H1 (cell line): ENCODE results near the gene DEAF1. TPM values are rescaled to one million over a fixed set of nuclear protein-coding genes. Genes with fewer than 3 reads are reported as not detected.
A peak's percentile ranks its signal among the peaks of the same experiment; 100 is the strongest.

Experiments
- CTCF ChIA-PET: fragments of 300-600 bp; sonication (Branson Sonifier 250); formaldehyde crosslinking; loops from one replicate; lab custom pipeline; 2021; ENCODE audit not compliant: partially characterized antibody; lab: Charles Lee
- POLR2A ChIA-PET: fragments of 300-600 bp; sonication (Branson Sonifier 250); formaldehyde crosslinking; loops from one replicate; lab custom pipeline; 2021; ENCODE audit warnings: inconsistent platforms; ENCODE audit not compliant: partially characterized antibody; lab: Charles Lee
- DNase-seq, 2 experiments: peaks; one replicate each; pipeline versions ENCODE4 v3.0.0 to v3.0.0-alpha.2; 2010 to 2022; ENCODE audit warnings: low spot score in 2 of 2, low read depth in 1 of 2, mixed read lengths in 1 of 2
- FAIRE-seq: peaks from 2 replicates; lab custom pipeline; 2011; peaks lifted over from hg19 to GRCh38; lab: Jason Lieb, UNC
- H2AFZ ChIP-seq: 2 replicates; pipeline ENCODE4 v1.8.1; 2012; ENCODE audit warnings: low read length, inconsistent platforms
- H2AK5ac ChIP-seq: 2 replicates; pipeline ENCODE4 v1.6.1; 2013; ENCODE audit warnings: low read depth, low read length
- H2BK120ac ChIP-seq: replicated peaks from 2 replicates; pipeline ENCODE3; 2013; ENCODE audit warnings: low read depth, low read length, inconsistent platforms
- H2BK12ac ChIP-seq: 2 replicates; pipeline ENCODE4 v1.6.1; 2013; ENCODE audit warnings: low read depth, low read length
- H2BK15ac ChIP-seq: 2 replicates; pipeline ENCODE4 v1.6.1; 2013; ENCODE audit warnings: low read length
- H2BK20ac ChIP-seq: 2 replicates; pipeline ENCODE4 v1.6.1; 2013; ENCODE audit warnings: low read length
- H2BK5ac ChIP-seq: 2 replicates; pipeline ENCODE4 v1.6.1; 2013; ENCODE audit warnings: low read depth, low read length
- H3K14ac ChIP-seq: 2 replicates; pipeline ENCODE4 v1.6.1; 2013; ENCODE audit warnings: inconsistent platforms; ENCODE audit not compliant: insufficient read length
- H3K18ac ChIP-seq: 2 replicates; pipeline ENCODE4 v1.6.1; 2013; ENCODE audit warnings: low read length; ENCODE audit errors: extremely low read depth
- H3K23ac ChIP-seq: 2 replicates; pipeline ENCODE4 v1.6.1; 2013; ENCODE audit warnings: inconsistent platforms; ENCODE audit not compliant: insufficient read length
- H3K23me2 ChIP-seq: 2 replicates; pipeline ENCODE4 v1.6.1; 2013; ENCODE audit warnings: low read depth, low read length
- H3K27ac ChIP-seq: 2 replicates; pipeline ENCODE4 v1.6.1; 2011; ENCODE audit warnings: low read depth, low read length, inconsistent platforms
- H3K27me3 ChIP-seq, 4 experiments: replicated peaks in 1 of 4; 1 replicate in 1 of 4; 2 replicates in 3 of 4; pipeline versions ENCODE4 v1.6.1 to v1.8.1; 2011 to 2013; ENCODE audit warnings: low read length in 3 of 4, mild to moderate bottlenecking in 3 of 4, inconsistent platforms in 2 of 4, mixed read lengths in 2 of 4, moderate library complexity in 1 of 4; ENCODE audit not compliant: control insufficient read depth in 3 of 4, insufficient read depth in 3 of 4; ENCODE audit errors: extremely low read depth in 1 of 4
- H3K36me3 ChIP-seq, 4 experiments: 2 replicates each; pipeline versions ENCODE4 v1.6.1 to v1.8.1; 2011 to 2013; ENCODE audit warnings: mild to moderate bottlenecking in 4 of 4, low read length in 3 of 4, moderate library complexity in 2 of 4, control low read depth in 1 of 4, inconsistent platforms in 1 of 4; ENCODE audit not compliant: insufficient read depth in 4 of 4, control insufficient read depth in 2 of 4
- H3K4ac ChIP-seq: replicated peaks from 2 replicates; pipeline ENCODE3; 2013; ENCODE audit warnings: low read length, low read depth, mixed read lengths, inconsistent platforms; ENCODE audit not compliant: insufficient read length
- H3K4me1 ChIP-seq, 4 experiments: replicated peaks in 1 of 4; 1 replicate in 1 of 4; 2 replicates in 3 of 4; pipeline versions ENCODE4 v1.6.1 to v1.8.1; 2011 to 2013; ENCODE audit warnings: low read length in 3 of 4, inconsistent platforms in 2 of 4, mixed read lengths in 1 of 4; ENCODE audit not compliant: insufficient read depth in 4 of 4, control insufficient read depth in 3 of 4
- H3K4me2 ChIP-seq, 2 experiments: 2 replicates each; pipeline versions ENCODE4 v1.6.1 to v1.8.1; 2011 to 2013; ENCODE audit warnings: low read depth in 2 of 2, low read length in 2 of 2, control low read depth in 1 of 2, inconsistent platforms in 1 of 2, mild to moderate bottlenecking in 1 of 2; ENCODE audit not compliant: insufficient read depth in 1 of 2
- H3K4me3 ChIP-seq, 4 experiments: fragments of 200-600, 300-600 bp in 1 of 4; sonication (generic), shearing (Covaris generic), sonication (Bioruptor Twin) in 1 of 4; 2 replicates each; pipeline versions ENCODE4 v1.5.1 to v1.8.1; 2011 to 2016; ENCODE audit warnings: low read length in 4 of 4, low read depth in 3 of 4, control low read depth in 2 of 4, inconsistent platforms in 2 of 4, mild to moderate bottlenecking in 2 of 4, mixed read lengths in 1 of 4, moderate library complexity in 1 of 4; ENCODE audit not compliant: insufficient read depth in 2 of 4; ENCODE audit errors: extremely low read depth in 1 of 4
- H3K56ac ChIP-seq: replicated peaks from 2 replicates; pipeline ENCODE3; 2013; ENCODE audit warnings: low read depth, mild to moderate bottlenecking, mixed read lengths, low read length, inconsistent platforms; ENCODE audit not compliant: insufficient read length
- H3K79me1 ChIP-seq: 2 replicates; pipeline ENCODE4 v1.6.1; 2013; ENCODE audit warnings: low read depth, low read length, control low read depth
- H3K79me2 ChIP-seq, 2 experiments: 2 replicates each; pipeline versions ENCODE4 v1.6.1 to v1.8.1; 2012 to 2013; ENCODE audit warnings: low read length in 2 of 2, mild to moderate bottlenecking in 2 of 2, inconsistent platforms in 1 of 2; ENCODE audit not compliant: insufficient read depth in 2 of 2, control insufficient read depth in 1 of 2
- H3K9ac ChIP-seq, 4 experiments: replicated peaks in 1 of 4; 1 replicate in 1 of 4; 2 replicates in 3 of 4; pipeline versions ENCODE4 v1.6.1 to v1.8.1; 2011 to 2013; ENCODE audit warnings: low read depth in 3 of 4, low read length in 3 of 4, control low read depth in 2 of 4, mild to moderate bottlenecking in 2 of 4, moderate library complexity in 2 of 4, inconsistent platforms in 1 of 4; ENCODE audit errors: extremely low read depth in 1 of 4
- H3K9me3 ChIP-seq, 2 experiments: 2 replicates each; pipeline versions ENCODE4 v1.6.1 to v1.8.1; 2012 to 2013; ENCODE audit warnings: mild to moderate bottlenecking in 2 of 2, moderate library complexity in 2 of 2, control low read depth in 1 of 2, inconsistent platforms in 1 of 2, low read depth in 1 of 2, low read length in 1 of 2, mixed read lengths in 1 of 2; ENCODE audit not compliant: insufficient read depth in 2 of 2
- H4K20me1 ChIP-seq, 2 experiments: replicated peaks in 1 of 2; 2 replicates each; pipeline versions ENCODE3 to v1.8.1; 2011 to 2013; ENCODE audit warnings: inconsistent platforms in 2 of 2, low read length in 2 of 2, mild to moderate bottlenecking in 1 of 2; ENCODE audit not compliant: insufficient read depth in 2 of 2, control insufficient read depth in 1 of 2
- H4K5ac ChIP-seq: 2 replicates; pipeline ENCODE4 v1.6.1; 2013; ENCODE audit warnings: low read length, low read depth, mixed read lengths, inconsistent platforms; ENCODE audit not compliant: insufficient read length
- H4K8ac ChIP-seq: 2 replicates; pipeline ENCODE4 v1.8.0; 2013; ENCODE audit warnings: mild to moderate bottlenecking, moderate library complexity, low read length, inconsistent platforms; ENCODE audit not compliant: insufficient read depth; ENCODE audit errors: extremely low read depth
- H4K91ac ChIP-seq: replicated peaks from 2 replicates; pipeline ENCODE3; 2013; ENCODE audit warnings: low read length, mixed read lengths, inconsistent platforms; ENCODE audit not compliant: insufficient read length
- CREB1 ChIP-seq: IDR thresholded peaks from 2 replicates; pipeline ENCODE4 v1.6.1; 2012; ENCODE audit warnings: inconsistent platforms
- EGR1 ChIP-seq: IDR thresholded peaks from 2 replicates; pipeline ENCODE4 v1.6.1; 2011; ENCODE audit warnings: low read depth, low read length, borderline replicate concordance
- EP300 ChIP-seq, 2 experiments: IDR thresholded peaks; 1 replicate in 1 of 2; 2 replicates in 1 of 2; pipeline ENCODE4 v1.6.1; 2011 to 2012; ENCODE audit warnings: low read depth in 2 of 2, low read length in 2 of 2, mild to moderate bottlenecking in 2 of 2, borderline replicate concordance in 1 of 2, inconsistent platforms in 1 of 2, moderate library complexity in 1 of 2
- GABPA ChIP-seq: IDR thresholded peaks from 2 replicates; pipeline ENCODE4 v1.6.1; 2011; ENCODE audit warnings: mild to moderate bottlenecking, low read length, moderate library complexity, borderline replicate concordance; ENCODE audit not compliant: insufficient read depth
- JUN ChIP-seq: IDR thresholded peaks from 2 replicates; pipeline ENCODE4 v1.6.1; 2011; ENCODE audit warnings: low read depth, mild to moderate bottlenecking, improper control_type of control experiment, low read length
- RXRA ChIP-seq: IDR thresholded peaks from 2 replicates; pipeline ENCODE4 v1.6.1; 2011; ENCODE audit warnings: low read depth, mild to moderate bottlenecking, low read length, moderate library complexity; ENCODE audit not compliant: insufficient read depth
- SP2 ChIP-seq: IDR thresholded peaks from 2 replicates; pipeline ENCODE4 v1.6.1; 2012; ENCODE audit warnings: mild to moderate bottlenecking, low read length, inconsistent platforms
- TAF7 ChIP-seq: optimal IDR thresholded peaks from 2 replicates; pipeline ENCODE3; 2011; ENCODE audit warnings: low read depth, mild to moderate bottlenecking, inconsistent platforms, low read length, moderate library complexity, borderline replicate concordance
- TEAD4 ChIP-seq: IDR thresholded peaks from 2 replicates; pipeline ENCODE4 v1.6.1; 2012; ENCODE audit warnings: low read depth, low read length, inconsistent platforms, mixed read lengths
- YY1 ChIP-seq: IDR thresholded peaks from 2 replicates; pipeline ENCODE4 v1.6.1; 2011; ENCODE audit warnings: low read depth, mild to moderate bottlenecking, low read length
- WGBS, 2 experiments: shearing (Covaris generic) in 1 of 2; methylation state at CpG; one replicate each; pipeline versions ENCODE4 v1.1.6 to v1.1.7; 2013 to 2015; ENCODE audit warnings: low lambda C conversion rate in 2 of 2, mixed read lengths in 2 of 2, inconsistent platforms in 1 of 2, low coverage in 1 of 2, missing lambda C conversion rate in 1 of 2; ENCODE audit not compliant: insufficient replicate concordance in 2 of 2, insufficient coverage in 1 of 2, insufficient read length in 1 of 2; ENCODE audit errors: extremely low coverage in 1 of 2, missing lambda C conversion rate in 1 of 2; 5-methylcytosine and 5-hydroxymethylcytosine counted together
- polyA plus RNA-seq, 7 experiments: library from polyadenylated mRNA; depleted of rRNA in 3 of 7; stranded (reverse) in 5 of 7; unstranded in 2 of 7; fragments of >200 nt in 5 of 7; fragments of 200-250 nt in 2 of 7; gene quantifications; 1 replicate in 5 of 7; 2 replicates in 1 of 7; 4 replicates in 1 of 7; pipeline versions ENCODE4 v1.2.1 to v1.2.3, GENCODE V29; 2011 to 2013; ENCODE audit warnings: missing spikeins in 2 of 7, mixed read lengths in 2 of 7
- total RNA-seq: library from RNA; stranded (reverse); fragmentation: NEBNext Ultra II Directional; extraction: Animal tissue kit (Norgen Biotek cat#: 25700); gene quantifications from 2 replicates; pipeline ENCODE4 v1.2.1, GENCODE V29; 2021

DEAF1 gene
- total and polyA plus RNA-seq, 2 of the 8 experiments (the other 6 are each of a cell fraction or from before 2014, with no cell fraction given) = 47.3 to 58.4 TPM

- 85% methylated on average over 16 of the region's 16 CpGs; no CpG with 5 or more reads in 1 of the 2 experiments for WGBS, 2 experiments
- Histone ChIP-seq H2BK20ac (peak overlapping the region; percentile 43; the same call in 1 of the 2 replicates), H3K79me1 (no peaks in the 10 kb centered on the region), H4K20me1 (peaks cover 1 to 2% of the 10 kb centered on the region in 2 experiments), H3K4ac (peak overlapping the region; percentile 80), H3K9ac (no peak overlapping the region), H3K23ac (no peak overlapping the region), H2BK5ac (peak overlapping the region; percentile 83; the same call in 1 of the 2 replicates), H4K8ac (peak overlapping the region; percentile 62; the same call in 1 of the 2 replicates), H3K4me3 (no peak overlapping the region), H2AFZ (no peak overlapping the region), H3K36me3 (no peaks in the 10 kb centered on the region; a peak in 1 of 8 replicates), H3K9me3 (no peaks in the 10 kb centered on the region), H3K23me2 (peaks cover 8% of the 10 kb centered on the region; the same call in 1 of the 2 replicates), H3K79me2 (no peaks in the 10 kb centered on the region), H3K14ac (no peak overlapping the region), H4K5ac (no peak overlapping the region), H3K4me2 (peak overlapping the region in 1 of 2 experiments; percentile 62; a peak in 1 of 4 replicates), H2BK15ac (peak overlapping the region; percentile 95; the same call in 1 of the 2 replicates), H2BK120ac (no peak overlapping the region), H3K27me3 (no peaks in the 10 kb centered on the region), H2BK12ac (peak overlapping the region; percentile 68; the same call in 1 of the 2 replicates), H2AK5ac (peak overlapping the region; percentile 77; the same call in 1 of the 2 replicates), H3K18ac (peak overlapping the region; percentile 71; the same call in 1 of the 2 replicates), H4K91ac (peak overlapping the region; percentile 56), H3K56ac (peak overlapping the region; percentile 47), H3K27ac (no peak overlapping the region), H3K4me1 (peaks cover 0 to 48% (median 33%) of the 10 kb centered on the region in 4 experiments; a peak in 6 of 7 replicates)
- ChIA-PET CTCF (interaction anchor here (0.8 to 3.6 kb wide), 6 partner anchors 11 to 19 kb away, joined by 3 to 22 read pairs (median 6); partner anchors contain the start of genes DEAF1 and TMEM80), POLR2A (interaction anchor here (1.2 to 2.2 kb wide), 4 partner anchors 11 to 56 kb away, joined by 3 to 16 read pairs (median 4); no protein-coding TSS in a partner anchor)
- TF ChIP-seq TEAD4 (peak; percentile 88), EGR1 (no peak), TAF7 (no peak), YY1 (no peak), CREB1 (no peak), RXRA (no peak), GABPA (peak; percentile 42; the same call in 1 of the 2 replicates), SP2 (no peak), JUN (no peak), EP300 (IDR thresholded peaks at IDR 0.05; ENCODE audit: borderline replicate concordance in 1 of 2, low read depth in 2 of 2, low read length in 2 of 2) (no peak)
- DNase-seq (no peak), FAIRE-seq (no peak)
Observed at GRCh38 chr11:707817-708420, 12.9 kb upstream of the DEAF1 start.
